Prostate gland (tissue), 2 donors: ENCODE data around the gene DUSP16. TPM values are rescaled to one million over a fixed set of nuclear protein-coding genes. Genes with fewer than 3 reads are reported as not detected.

Source experiments
- DNase-seq: peaks from one replicate; pipeline ENCODE4 v3.0.0-alpha.2; 2019; ENCODE audit warnings: low spot score
- H3K27ac ChIP-seq, 2 donors: fragments of 200-600 bp; sonication (generic); 2 replicates each; pipeline ENCODE4 v1.5.1; 2017 to 2019
- H3K27me3 ChIP-seq: fragments of 200-600 bp; sonication (generic); replicated peaks from 2 replicates; pipeline ENCODE4 v1.5.1; 2019; ENCODE audit not compliant: insufficient read depth
- H3K36me3 ChIP-seq, 2 donors: fragments of 200-600 bp; sonication (generic); 1 replicate in 1 of 2; 2 replicates in 1 of 2; pipeline versions ENCODE4 v1.5.1 to v1.8.1; 2017 to 2019
- H3K4me1 ChIP-seq: fragments of 200-600 bp; sonication (generic); replicated peaks from 2 replicates; pipeline ENCODE4 v1.5.1; 2019
- H3K4me3 ChIP-seq, 2 donors: fragments of 200-600 bp; sonication (generic); 2 replicates each; pipeline ENCODE4 v1.5.1; 2017 to 2019
- H3K9me3 ChIP-seq: fragments of 200-600 bp; sonication (generic); 2 replicates; pipeline ENCODE4 v1.5.1; 2017
- POLR2A ChIP-seq: fragments of 450-650 bp; IDR thresholded peaks from one replicate; pipeline ENCODE4 v1.6.1; 2016; ENCODE audit warnings: antibody characterized with exemption, mild to moderate bottlenecking
- POLR2AphosphoS5 ChIP-seq: sonication (generic); formaldehyde crosslinking; IDR thresholded peaks from one replicate; pipeline ENCODE4 v1.6.1; 2017; ENCODE audit warnings: antibody characterized with exemption
- WGBS: methylation state at CpG from one replicate; pipeline ENCODE4 v1.1.5; 2018; 5-methylcytosine and 5-hydroxymethylcytosine counted together
- intact Hi-C: fragments of 100-400 bp; cut with DNase I; formaldehyde crosslinking; loops from one replicate; pipeline ENCODE4 v1.14.2; 2022
- total RNA-seq, 2 donors: library from RNA; depleted of rRNA; stranded (reverse); fragments of >200 nt; gene quantifications; one replicate each; pipeline ENCODE4 v1.1.0, GENCODE V29; 2016
- TF ChIP-seq, protein P1 (sequence below), 4 experiments: fragments of 200-600 bp in 2 of 4; fragments of 450-650 bp in 2 of 4; sonication (generic) in 2 of 4; IDR thresholded peaks; 1 replicate in 3 of 4; 2 replicates in 1 of 4; pipeline ENCODE4 v1.5.1; 2016 to 2019; ENCODE audit warnings: antibody characterized with exemption in 4 of 4, mild to moderate bottlenecking in 2 of 4, moderate library complexity in 2 of 4

Gene DUSP16
- total RNA-seq, 2 donors from 2014 or later = 60.8 to 87.0 TPM

DNA sequence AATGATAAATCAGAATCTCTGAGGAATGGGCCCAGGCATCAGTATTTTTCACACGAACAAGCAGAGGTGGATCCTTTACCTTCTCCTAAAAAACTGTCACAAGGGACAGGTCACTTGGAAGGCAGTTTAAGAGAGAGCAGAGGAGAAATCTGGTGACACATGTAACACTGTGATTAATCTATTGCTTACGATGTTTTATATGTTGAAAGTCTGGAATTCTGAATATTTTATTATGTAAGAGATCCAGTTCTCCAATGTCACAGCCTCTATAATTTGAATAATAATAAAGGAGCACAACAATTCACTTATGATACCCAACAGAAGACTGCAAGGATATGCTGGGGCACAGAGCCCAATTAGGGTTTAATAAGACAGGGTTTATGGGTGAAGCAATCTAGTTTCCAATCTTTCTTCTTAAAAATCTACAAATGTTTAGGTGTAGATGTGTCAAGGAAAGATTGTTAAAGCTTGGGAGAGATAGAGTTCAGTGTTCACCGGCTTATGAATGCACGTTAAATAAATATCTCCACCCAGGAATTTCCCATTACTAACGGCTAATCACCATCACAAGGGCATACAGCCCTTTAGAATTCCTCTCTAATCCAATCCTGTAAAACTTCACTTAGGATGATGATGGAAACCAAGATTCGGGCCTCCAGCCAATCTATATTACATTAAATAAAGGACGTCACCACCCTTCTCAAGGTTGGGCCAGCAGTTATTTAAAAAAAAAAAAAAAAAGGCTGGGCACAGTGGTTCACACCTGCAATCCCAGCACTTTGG is 23.4 kb downstream of the DUSP16 start:
- Histone ChIP-seq H3K27me3 (no peaks in the 10 kb centered on the region), H3K27ac (peak overlapping the region in 1 of 2 donors; percentile 20), H3K36me3 (no peaks in the 10 kb centered on the region), H3K4me1 (peaks cover 12% of the 10 kb centered on the region), H3K9me3 (no peaks in the 10 kb centered on the region), H3K4me3 (no peak overlapping the region)
- intact Hi-C loops = no loop called here
- no peak for DNase-seq
- 41% methylated on average over 7 of the region's 7 CpGs for WGBS
- TF ChIP-seq POLR2A (no peak), POLR2AphosphoS5 (no peak)
- TF ChIP-seq, protein P1, sequence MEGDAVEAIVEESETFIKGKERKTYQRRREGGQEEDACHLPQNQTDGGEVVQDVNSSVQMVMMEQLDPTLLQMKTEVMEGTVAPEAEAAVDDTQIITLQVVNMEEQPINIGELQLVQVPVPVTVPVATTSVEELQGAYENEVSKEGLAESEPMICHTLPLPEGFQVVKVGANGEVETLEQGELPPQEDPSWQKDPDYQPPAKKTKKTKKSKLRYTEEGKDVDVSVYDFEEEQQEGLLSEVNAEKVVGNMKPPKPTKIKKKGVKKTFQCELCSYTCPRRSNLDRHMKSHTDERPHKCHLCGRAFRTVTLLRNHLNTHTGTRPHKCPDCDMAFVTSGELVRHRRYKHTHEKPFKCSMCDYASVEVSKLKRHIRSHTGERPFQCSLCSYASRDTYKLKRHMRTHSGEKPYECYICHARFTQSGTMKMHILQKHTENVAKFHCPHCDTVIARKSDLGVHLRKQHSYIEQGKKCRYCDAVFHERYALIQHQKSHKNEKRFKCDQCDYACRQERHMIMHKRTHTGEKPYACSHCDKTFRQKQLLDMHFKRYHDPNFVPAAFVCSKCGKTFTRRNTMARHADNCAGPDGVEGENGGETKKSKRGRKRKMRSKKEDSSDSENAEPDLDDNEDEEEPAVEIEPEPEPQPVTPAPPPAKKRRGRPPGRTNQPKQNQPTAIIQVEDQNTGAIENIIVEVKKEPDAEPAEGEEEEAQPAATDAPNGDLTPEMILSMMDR (IDR thresholded peaks at IDR 0.05) = no peak

DNA sequence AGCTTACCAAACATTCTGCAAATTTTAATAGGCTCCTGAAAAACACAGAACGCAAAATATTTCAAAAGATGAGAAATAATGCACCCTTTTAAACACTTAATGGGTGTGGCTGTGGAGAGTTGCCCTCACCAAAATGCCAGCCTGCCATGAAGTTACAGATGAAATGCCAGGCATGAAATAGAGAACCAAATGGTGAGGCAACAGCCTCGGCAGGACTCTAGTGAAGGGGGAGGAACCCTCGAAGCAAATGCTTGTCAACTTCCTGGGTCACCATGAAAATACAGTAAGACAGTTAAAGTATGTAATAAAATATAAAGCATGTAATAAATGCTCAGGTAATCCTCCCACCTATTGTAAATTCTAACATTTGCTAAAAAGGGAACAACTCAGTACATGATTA is 24.1 kb downstream of the DUSP16 start:
- Histone ChIP-seq H3K27ac (peak overlapping the region in 1 of 2 donors; percentile 20), H3K4me1 (peaks cover 12% of the 10 kb centered on the region)

DNA sequence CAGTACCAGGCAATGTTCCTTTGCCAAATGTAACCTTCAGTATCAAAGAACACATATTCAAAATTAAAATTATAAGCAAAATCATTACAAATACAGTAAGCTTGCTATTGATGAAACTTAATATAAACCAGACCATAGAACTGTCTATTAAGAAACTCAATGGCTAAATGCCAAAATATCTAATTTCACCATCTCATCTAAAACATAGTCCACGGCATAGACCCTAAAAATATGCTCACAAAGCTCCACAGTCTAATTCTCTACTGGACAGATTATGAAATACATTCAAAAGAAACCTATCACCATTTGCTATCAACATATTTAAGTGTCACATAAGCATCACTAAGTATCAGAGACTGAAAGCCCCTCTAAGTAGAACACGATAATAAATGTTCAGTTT is 25.2 kb downstream of the DUSP16 start:
- TF ChIP-seq POLR2AphosphoS5 (no peak), POLR2A (no peak)
- TF ChIP-seq, protein P1 (IDR thresholded peaks at IDR 0.05) = no peak
- no peaks in the 10 kb centered on the region for H3K9me3 ChIP-seq
- H3K4me1 ChIP-seq = peaks cover 3% of the 10 kb centered on the region
- no peaks in the 10 kb centered on the region for H3K27me3 ChIP-seq
- H3K4me3 ChIP-seq = no peak overlapping the region
- 84% methylated on average over 2 of the region's 2 CpGs for WGBS
- intact Hi-C loops = no loop called here
- H3K27ac ChIP-seq = no peak overlapping the region
- H3K36me3 ChIP-seq = no peaks in the 10 kb centered on the region
- no peak for DNase-seq

More for the DNA sequence above, 24.1 kb downstream of the DUSP16 start:
- intact Hi-C loops = no loop called here
- DNase-seq = no peak
- H3K36me3 ChIP-seq = no peaks in the 10 kb centered on the region
- TF ChIP-seq POLR2AphosphoS5 (no peak), POLR2A (no peak)
- TF ChIP-seq, protein P1 (IDR thresholded peaks at IDR 0.05) = no peak
- 48% methylated on average over 3 of the region's 3 CpGs for WGBS
- no peak overlapping the region for H3K4me3 ChIP-seq
- H3K27me3 ChIP-seq = no peaks in the 10 kb centered on the region
- no peaks in the 10 kb centered on the region for H3K9me3 ChIP-seq

DNA sequence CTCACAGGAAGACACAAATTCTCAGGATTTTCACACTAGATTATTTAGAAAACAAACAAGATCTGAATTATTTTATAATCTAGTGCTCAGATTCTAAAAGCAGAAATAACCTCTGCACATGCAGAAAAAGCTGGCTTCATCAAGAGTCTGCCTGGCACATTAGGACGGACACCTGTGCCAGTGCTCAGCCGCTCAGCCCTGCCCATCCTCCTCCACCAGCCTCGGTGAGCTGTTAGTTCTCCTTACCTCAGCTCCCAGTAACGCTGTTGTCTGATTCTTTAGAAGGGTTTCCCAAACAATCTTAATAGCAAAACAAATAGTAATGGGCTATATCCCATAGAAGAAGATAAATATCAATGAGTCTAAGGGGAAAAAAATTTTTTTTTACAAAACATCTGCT is 27.7 kb downstream of the DUSP16 start:
- no peaks in the 10 kb centered on the region for H3K36me3 ChIP-seq
- WGBS = 58% methylated on average over 4 of the region's 4 CpGs
- no peaks in the 10 kb centered on the region for H3K27me3 ChIP-seq
- H3K4me3 ChIP-seq = no peak overlapping the region
- TF ChIP-seq, protein P1 (IDR thresholded peaks at IDR 0.05) = no peak
- TF ChIP-seq POLR2AphosphoS5 (no peak), POLR2A (no peak)
- DNase-seq = no peak
- no peak overlapping the region for H3K27ac ChIP-seq
- intact Hi-C loops = no loop called here
- peaks cover 3% of the 10 kb centered on the region for H3K4me1 ChIP-seq
- no peaks in the 10 kb centered on the region for H3K9me3 ChIP-seq
